LNCAP (cell line): ENCODE data around the gene SMYD3.

ENCODE experiments used
- CTCF ChIP-seq: fragments of 450-650 bp; IDR thresholded peaks from 2 replicates; pipeline ENCODE4 v1.5.1; 2017; ENCODE audit warnings: mild to moderate bottlenecking

SMYD3 gene

GRCh38 chr1:246283771-246284410 is 223.2 kb downstream of the SMYD3 start:
- no peak for TF ChIP-seq CTCF

- TF ChIP-seq CTCF = no peak
These were observed 225.4 kb downstream of the SMYD3 start for GRCh38 chr1:246281639-246282038.

DNA sequence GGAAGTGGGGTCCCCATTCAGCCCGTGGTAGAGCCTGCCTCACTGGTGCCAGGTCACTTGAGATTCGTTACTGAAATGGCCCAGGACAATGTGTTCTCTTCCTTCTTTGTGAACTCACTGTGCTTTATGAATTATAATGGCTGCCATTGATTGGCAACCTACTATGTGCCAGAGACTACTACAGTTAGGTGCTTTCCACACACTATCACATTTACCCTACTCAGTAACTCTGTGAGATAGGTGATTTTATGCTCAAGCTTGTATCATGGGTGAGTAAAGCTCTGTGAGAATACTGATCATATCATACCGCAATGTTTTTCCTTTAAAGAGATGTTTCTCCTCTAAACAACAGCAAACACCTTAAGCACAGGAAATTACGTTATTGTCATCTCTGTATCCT is 225.9 kb downstream of the SMYD3 start:
- TF ChIP-seq CTCF = no peak

DNA sequence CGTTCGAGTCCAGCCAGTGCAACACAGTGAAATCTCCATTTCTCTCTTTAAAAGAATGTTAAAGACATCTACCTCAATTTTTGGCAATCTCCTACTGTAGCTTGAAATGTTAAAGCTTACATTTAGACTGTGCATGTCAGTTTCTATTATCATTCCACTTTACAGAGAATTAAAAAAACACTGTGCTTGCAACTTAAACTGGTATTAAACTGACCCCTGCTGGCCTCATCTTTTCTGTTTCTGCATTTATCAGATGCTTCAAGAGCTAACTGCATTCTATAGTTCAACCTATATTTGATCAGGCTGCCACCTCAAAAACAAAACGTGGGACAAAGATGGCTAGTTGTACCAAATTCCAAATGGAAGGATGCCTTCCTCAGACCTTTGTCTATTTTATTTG is 226.5 kb downstream of the SMYD3 start:
- TF ChIP-seq CTCF = peak; percentile 55

DNA sequence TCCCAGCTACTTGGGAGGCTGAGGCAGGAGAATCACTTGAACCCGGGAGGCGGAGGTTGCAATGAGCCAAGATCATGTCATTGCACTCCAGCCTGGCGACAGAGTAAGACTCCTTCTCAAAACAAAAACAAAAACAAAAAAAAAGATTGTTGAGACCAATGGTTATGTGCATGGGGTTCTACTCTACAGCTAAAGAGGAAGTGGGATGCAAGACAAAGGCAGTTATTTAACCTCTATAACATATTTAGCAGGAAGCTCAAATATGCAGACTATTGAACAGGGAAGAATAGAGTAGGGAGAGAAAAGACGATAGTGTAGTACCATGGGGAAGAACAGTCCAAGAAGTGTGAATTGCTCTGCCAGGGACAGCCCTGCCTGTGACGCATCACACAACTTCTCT is 227.7 kb downstream of the SMYD3 start:
- TF ChIP-seq CTCF = no peak

GRCh38 chr1:246278371-246278770 is 228.7 kb downstream of the SMYD3 start:
- TF ChIP-seq CTCF = no peak

DNA sequence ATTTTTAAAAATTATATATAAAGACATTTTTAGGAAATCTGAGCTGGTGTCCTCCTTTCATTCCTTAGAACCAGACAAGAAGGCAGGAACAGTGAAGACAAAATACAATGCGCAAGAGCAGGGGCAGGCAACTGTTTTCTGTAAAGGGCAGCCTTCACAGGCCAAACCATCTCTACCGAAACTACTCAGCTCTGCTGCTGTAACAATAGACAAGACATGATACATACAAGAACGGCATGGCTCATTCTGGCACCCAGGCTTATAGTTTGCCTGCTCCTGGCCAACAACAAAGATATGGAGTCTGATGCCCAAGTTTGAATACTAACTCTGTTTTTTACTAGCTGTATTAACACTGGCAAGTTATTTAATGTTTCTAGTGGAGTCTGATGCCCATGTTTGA is 232.0 kb downstream of the SMYD3 start:
- TF ChIP-seq CTCF = no peak

DNA sequence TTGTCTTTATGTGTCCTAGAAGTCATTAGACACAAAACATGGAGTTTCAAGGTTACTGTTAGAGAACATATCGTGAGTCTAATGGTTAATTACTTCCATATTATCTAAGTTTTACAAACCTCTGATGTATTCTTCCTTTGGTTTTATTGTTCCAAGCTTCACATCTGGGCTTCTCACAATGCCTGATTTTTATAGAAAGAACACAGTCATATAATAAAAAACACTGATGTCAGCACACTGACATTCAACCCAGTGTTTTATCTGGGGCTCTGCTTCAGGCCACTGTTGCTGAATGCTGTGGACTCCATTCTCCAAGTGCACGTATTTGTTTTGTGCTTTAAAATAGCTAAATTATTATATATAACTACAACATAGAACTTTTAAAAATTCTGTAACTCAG is 232.9 kb downstream of the SMYD3 start:
- TF ChIP-seq CTCF = no peak
